Ishikawa (cell line): ENCODE results near the gene FOXO3.

Source experiments
- CEBPB ChIP-seq: IDR thresholded peaks from 2 replicates; pipeline ENCODE4 v1.6.1; 2012
- CREB1 ChIP-seq: IDR thresholded peaks from 2 replicates; pipeline ENCODE4 v1.6.1; 2012; ENCODE audit warnings: low read depth
- EGR1 ChIP-seq: IDR thresholded peaks from 2 replicates; pipeline ENCODE4 v1.6.1; 2012
- EP300 ChIP-seq: IDR thresholded peaks from 2 replicates; pipeline ENCODE4 v1.6.1; 2012; ENCODE audit warnings: borderline replicate concordance
- FOXM1 ChIP-seq: IDR thresholded peaks from 2 replicates; pipeline ENCODE4 v1.6.1; 2012; ENCODE audit warnings: low read depth, borderline replicate concordance
- MAX ChIP-seq: IDR thresholded peaks from 2 replicates; pipeline ENCODE4 v1.6.1; 2012
- NFIC ChIP-seq: IDR thresholded peaks from 2 replicates; pipeline ENCODE4 v1.6.1; 2012
- RAD21 ChIP-seq: IDR thresholded peaks from 2 replicates; pipeline ENCODE4 v1.6.1; 2012; ENCODE audit warnings: low read depth
- REST ChIP-seq: IDR thresholded peaks from 2 replicates; pipeline ENCODE4 v1.6.1; 2012; ENCODE audit warnings: low read depth, mild to moderate bottlenecking
- TAF1 ChIP-seq: IDR thresholded peaks from 2 replicates; pipeline ENCODE4 v1.6.1; 2012; ENCODE audit warnings: low read depth, mild to moderate bottlenecking
- TCF12 ChIP-seq: IDR thresholded peaks from 2 replicates; pipeline ENCODE4 v1.6.1; 2012; ENCODE audit warnings: low read depth
- TEAD4 ChIP-seq: IDR thresholded peaks from 2 replicates; pipeline ENCODE4 v1.6.1; 2012
- USF1 ChIP-seq: IDR thresholded peaks from 2 replicates; pipeline ENCODE4 v1.6.1; 2012
- YY1 ChIP-seq: IDR thresholded peaks from 2 replicates; pipeline ENCODE4 v1.6.1; 2012; ENCODE audit warnings: low read depth
- ZBTB7A ChIP-seq: IDR thresholded peaks from 2 replicates; pipeline ENCODE4 v1.6.1; 2012; ENCODE audit warnings: low read depth

Gene FOXO3

GRCh38 chr6:108712946-108713345, 152.2 kb downstream of the FOXO3 start:
- TF ChIP-seq EGR1 (peak; percentile 81), REST (no peak), FOXM1 (peak; percentile 65; the same call in 1 of the 2 replicates), ZBTB7A (0 out of 2 replicates have a peak, but pooled peaks have one; percentile 43), CEBPB (peak; percentile 63; the same call in 1 of the 2 replicates), CREB1 (no peak), YY1 (no peak), TAF1 (no peak), RAD21 (peak; percentile 32), EP300 (peak; percentile 82; the same call in 1 of the 2 replicates), MAX (peak; percentile 59; the same call in 1 of the 2 replicates), USF1 (no peak), NFIC (peak; percentile 88), TEAD4 (peak; percentile 75), TCF12 (peak; percentile 94)

- peak; percentile 95 for TF ChIP-seq CEBPB
- TF ChIP-seq RAD21: no peak
Observed at GRCh38 chr6:108714101-108714765, 153.5 kb downstream of the FOXO3 start.

- TF ChIP-seq REST (no peak), TEAD4 (no peak), CEBPB (no peak), CREB1 (no peak), TCF12 (no peak), TAF1 (no peak), FOXM1 (no peak), EP300 (no peak), NFIC (no peak), RAD21 (no peak), USF1 (no peak), YY1 (no peak), ZBTB7A (no peak), MAX (no peak), EGR1 (no peak)
Observed at GRCh38 chr6:108714766-108715414, 154.2 kb downstream of the FOXO3 start.

- TF ChIP-seq TEAD4: no peak
- no peak for TF ChIP-seq TCF12
- no peak for TF ChIP-seq EP300
- no peak for TF ChIP-seq YY1
- TF ChIP-seq MAX: no peak
- no peak for TF ChIP-seq FOXM1
- no peak for TF ChIP-seq USF1
- TF ChIP-seq ZBTB7A: no peak
- no peak for TF ChIP-seq CREB1
- TF ChIP-seq NFIC: no peak
- no peak for TF ChIP-seq EGR1
- no peak for TF ChIP-seq TAF1
- TF ChIP-seq RAD21: no peak
- no peak for TF ChIP-seq CEBPB
- no peak for TF ChIP-seq REST
Observed at GRCh38 chr6:108715832-108716231, 155.1 kb downstream of the FOXO3 start.
